Nephron (organoid): ENCODE results near the gene ETV6.

Source experiments
- H3K27ac Mint-ChIP-seq, 3 experiments: 2 replicates each; pipeline ENCODE4 v1.8.0; 2020; ENCODE audit warnings: mixed read lengths in 3 of 3, mild to moderate bottlenecking in 2 of 3, moderate library complexity in 1 of 3
- H3K27me3 Mint-ChIP-seq: 2 replicates; pipeline ENCODE4 v1.8.0; 2021; ENCODE audit warnings: low read depth, mild to moderate bottlenecking, moderate library complexity, mixed read lengths
- H3K36me3 Mint-ChIP-seq: 2 replicates; pipeline ENCODE4 v1.8.0; 2020; ENCODE audit warnings: low read depth, mixed read lengths
- H3K4me1 Mint-ChIP-seq: 2 replicates; pipeline ENCODE4 v1.8.0; 2020; ENCODE audit warnings: mixed read lengths
- H3K4me3 Mint-ChIP-seq, 3 experiments: 2 replicates each; pipeline ENCODE4 v1.8.0; 2020; ENCODE audit warnings: mild to moderate bottlenecking in 3 of 3, mixed read lengths in 3 of 3, moderate library complexity in 2 of 3
- H3K9me3 Mint-ChIP-seq: 2 replicates; pipeline ENCODE4 v1.8.0; 2020; ENCODE audit warnings: mixed read lengths
- CTCF ChIP-seq, 3 experiments: fragments of 200-600 bp; sonication (generic); IDR thresholded peaks; one replicate each; pipeline ENCODE4 v1.5.0; 2021; ENCODE audit warnings: antibody characterized with exemption in 3 of 3; ENCODE audit not compliant: unreplicated experiment in 3 of 3

Gene ETV6

GRCh38 chr12:11693601-11694000 lies 44.1 kb downstream of the ETV6 start:
- H3K9me3 Mint-ChIP-seq, result peaks cover 2% of the 10 kb centered on the region
- no peak overlapping the region for H3K4me3 Mint-ChIP-seq
- H3K27me3 Mint-ChIP-seq, result peaks cover 3% of the 10 kb centered on the region
- H3K4me1 Mint-ChIP-seq, result peaks cover 5% of the 10 kb centered on the region
- no peak for TF ChIP-seq CTCF (IDR thresholded peaks at IDR 0.05; ENCODE audit: unreplicated experiment in 3 of 3)
- peaks cover 28% of the 10 kb centered on the region for H3K36me3 Mint-ChIP-seq
- H3K27ac Mint-ChIP-seq, result no peak overlapping the region

GRCh38 chr12:11694528-11694927 lies 45.1 kb downstream of the ETV6 start:
- Mint-ChIP-seq H3K9me3 (peaks cover 2% of the 10 kb centered on the region), H3K4me1 (no peaks in the 10 kb centered on the region), H3K36me3 (peaks cover 21% of the 10 kb centered on the region), H3K4me3 (no peak overlapping the region), H3K27me3 (no peaks in the 10 kb centered on the region), H3K27ac (no peak overlapping the region)
- TF ChIP-seq CTCF (IDR thresholded peaks at IDR 0.05; ENCODE audit: unreplicated experiment in 3 of 3), result no peak

- no peak overlapping the region for H3K4me3 Mint-ChIP-seq
- peaks cover 15% of the 10 kb centered on the region for H3K36me3 Mint-ChIP-seq
- peaks cover under 1% of the 10 kb centered on the region for H3K4me1 Mint-ChIP-seq
- no peaks in the 10 kb centered on the region for H3K27me3 Mint-ChIP-seq
- no peak overlapping the region for H3K27ac Mint-ChIP-seq
- no peak for TF ChIP-seq CTCF (IDR thresholded peaks at IDR 0.05; ENCODE audit: unreplicated experiment in 3 of 3)
- H3K9me3 Mint-ChIP-seq, result peaks cover 2% of the 10 kb centered on the region
Observed at GRCh38 chr12:11695321-11695720, 45.8 kb downstream of the ETV6 start.

- H3K4me1 Mint-ChIP-seq, result peaks cover 6% of the 10 kb centered on the region
- no peak overlapping the region for H3K4me3 Mint-ChIP-seq
- no peaks in the 10 kb centered on the region for H3K9me3 Mint-ChIP-seq
- no peaks in the 10 kb centered on the region for H3K27me3 Mint-ChIP-seq
- H3K27ac Mint-ChIP-seq, result no peak overlapping the region
- TF ChIP-seq CTCF (IDR thresholded peaks at IDR 0.05; ENCODE audit: unreplicated experiment in 3 of 3), result no peak
- H3K36me3 Mint-ChIP-seq, result peaks cover 11% of the 10 kb centered on the region
Observed at GRCh38 chr12:11696084-11696483, 46.6 kb downstream of the ETV6 start.

- Mint-ChIP-seq H3K9me3 (no peaks in the 10 kb centered on the region), H3K27me3 (no peaks in the 10 kb centered on the region), H3K27ac (no peak overlapping the region), H3K4me3 (no peak overlapping the region), H3K36me3 (peaks cover 4% of the 10 kb centered on the region), H3K4me1 (peaks cover 13% of the 10 kb centered on the region)
- TF ChIP-seq CTCF (IDR thresholded peaks at IDR 0.05; ENCODE audit: unreplicated experiment in 3 of 3), result no peak
Observed at GRCh38 chr12:11697131-11697530, 47.7 kb downstream of the ETV6 start.

GRCh38 chr12:11697670-11698387 lies 48.4 kb downstream of the ETV6 start:
- Mint-ChIP-seq H3K27ac (no peak overlapping the region), H3K4me1 (peaks cover 13% of the 10 kb centered on the region), H3K9me3 (no peaks in the 10 kb centered on the region), H3K27me3 (no peaks in the 10 kb centered on the region), H3K36me3 (no peaks in the 10 kb centered on the region), H3K4me3 (no peak overlapping the region)
- TF ChIP-seq CTCF (IDR thresholded peaks at IDR 0.05; ENCODE audit: unreplicated experiment in 3 of 3), result no peak
